GM19438 (cell line): ENCODE results near the gene ZNF445.
"Not testable (repeated sequence)": the region's sequence is repeated elsewhere in the genome, so short reads cannot be mapped to it uniquely, and the experiment has no call there.

Experiments
- ATAC-seq: cut with Tn5 transposase; IDR thresholded peaks from one replicate; pipeline ENCODE4 v1.9.1; 2021; ENCODE audit warnings: low read depth; ENCODE audit not compliant: unreplicated experiment

Gene ZNF445

DNA sequence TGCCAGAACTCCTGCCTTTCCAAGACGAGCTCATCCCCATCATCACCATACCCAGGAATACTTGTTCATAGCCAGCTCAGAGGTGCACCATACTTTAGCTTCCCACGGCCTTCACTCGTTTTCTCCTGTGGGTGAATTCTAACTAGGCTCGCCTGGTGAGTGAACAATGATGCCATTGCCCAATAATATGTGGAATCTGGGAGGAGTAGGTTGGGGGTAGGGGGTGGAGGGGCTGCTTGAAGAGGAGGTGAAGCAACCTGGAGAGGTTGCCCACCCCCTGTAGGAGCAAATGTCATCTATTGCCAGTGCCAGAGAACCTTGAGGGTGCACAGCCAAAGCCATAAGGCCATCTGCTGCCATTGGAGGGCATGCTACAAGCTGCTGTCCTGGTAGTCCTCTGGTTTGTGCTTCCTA is 592 bp upstream of the ZNF445 start:
- no peak for ATAC-seq

DNA sequence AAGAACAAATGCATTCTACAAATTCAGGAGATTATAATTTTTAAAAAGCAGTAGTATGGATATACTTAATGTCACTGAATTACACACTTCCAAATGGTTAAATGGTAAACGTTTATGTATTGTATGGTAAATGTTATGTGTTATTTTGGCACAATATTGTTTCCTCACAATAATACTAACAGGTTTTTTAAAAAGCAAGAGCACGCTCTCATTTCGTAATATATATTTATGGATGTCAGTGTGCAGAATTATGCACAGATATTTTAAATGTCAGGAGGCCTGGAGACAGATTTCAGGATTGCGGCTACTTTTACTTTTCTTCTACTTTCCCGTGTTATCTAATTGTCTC is 533 bp downstream of the ZNF445 start:
- ATAC-seq = no peak

DNA sequence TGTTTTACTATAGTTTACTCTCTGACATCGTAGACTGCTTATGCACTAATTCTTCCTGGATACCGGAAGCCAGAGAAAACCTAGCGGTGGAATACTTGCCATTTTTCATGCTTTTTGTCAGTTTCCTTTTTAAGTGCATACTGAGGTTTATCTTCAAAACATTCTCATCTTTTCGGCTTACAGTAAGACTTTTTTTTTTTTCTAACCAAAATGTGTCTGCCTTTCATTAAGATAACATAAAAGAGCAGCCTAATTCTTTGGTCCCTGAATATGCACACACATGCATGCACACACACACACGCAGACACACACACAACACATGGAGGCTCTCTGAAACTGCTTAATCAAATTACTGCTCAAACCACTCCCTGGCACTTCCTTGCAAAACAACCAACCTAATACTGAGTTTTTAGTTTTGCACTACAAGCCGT is 1.3 kb downstream of the ZNF445 start:
- ATAC-seq = no peak

DNA sequence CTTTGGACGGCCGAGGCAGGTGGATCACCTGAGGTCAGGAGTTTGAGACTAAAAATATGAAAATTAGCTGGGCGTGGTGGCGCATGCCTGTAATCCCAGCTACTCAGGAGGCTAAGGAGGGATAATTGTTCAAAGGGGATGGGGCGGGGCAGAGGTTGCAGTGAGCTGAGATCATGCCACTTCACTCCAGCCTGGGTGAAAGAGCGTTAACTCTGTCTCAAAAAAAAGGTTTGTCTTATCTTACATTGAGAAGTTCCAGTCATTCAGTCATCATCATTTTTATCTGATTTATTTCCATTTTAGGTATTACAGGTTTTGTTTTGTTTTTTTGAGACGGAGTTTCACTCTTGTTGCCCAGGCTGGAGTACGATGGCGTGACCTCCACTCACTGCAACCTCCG is 2.6 kb downstream of the ZNF445 start:
- not testable (repeated sequence) for ATAC-seq

DNA sequence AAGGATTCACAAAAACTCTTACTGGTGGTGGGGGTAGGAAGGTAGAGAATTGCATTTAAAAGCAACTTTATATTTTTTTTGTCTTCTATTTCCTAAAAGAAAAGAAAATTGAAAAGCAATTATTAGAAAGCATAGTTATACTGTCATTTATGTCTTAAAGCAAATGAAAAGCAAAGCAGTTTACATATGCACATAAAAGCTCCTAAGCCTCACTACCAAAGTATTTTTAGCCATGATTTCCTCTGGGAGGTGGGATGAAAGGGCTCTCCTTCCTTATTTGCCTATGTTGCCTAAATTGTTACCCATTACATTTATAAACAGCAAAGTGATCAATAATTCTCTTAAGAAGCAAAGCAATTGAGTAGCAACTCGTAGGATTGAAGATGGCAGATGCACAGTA is 7.0 kb downstream of the ZNF445 start:
- no peak for ATAC-seq

DNA sequence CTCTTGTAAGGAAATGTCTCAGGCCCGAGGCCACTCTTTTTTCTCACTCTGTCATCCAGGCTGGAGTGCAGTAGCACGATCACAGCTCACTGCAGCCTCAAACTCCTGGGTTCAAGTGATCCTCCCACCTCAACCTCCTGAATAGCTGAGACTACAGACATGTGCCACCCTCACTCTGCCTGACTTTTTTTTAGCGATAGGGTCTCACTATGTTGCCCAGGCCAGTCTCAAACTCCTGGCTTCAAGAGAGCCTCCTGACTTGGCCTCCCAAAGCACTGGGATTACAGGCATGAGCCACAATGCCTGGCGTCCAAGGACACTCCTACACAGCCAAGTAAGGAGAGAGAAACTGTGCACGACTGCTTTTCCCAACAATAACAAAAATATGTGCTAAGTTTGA is 7.6 kb downstream of the ZNF445 start:
- ATAC-seq = no peak

DNA sequence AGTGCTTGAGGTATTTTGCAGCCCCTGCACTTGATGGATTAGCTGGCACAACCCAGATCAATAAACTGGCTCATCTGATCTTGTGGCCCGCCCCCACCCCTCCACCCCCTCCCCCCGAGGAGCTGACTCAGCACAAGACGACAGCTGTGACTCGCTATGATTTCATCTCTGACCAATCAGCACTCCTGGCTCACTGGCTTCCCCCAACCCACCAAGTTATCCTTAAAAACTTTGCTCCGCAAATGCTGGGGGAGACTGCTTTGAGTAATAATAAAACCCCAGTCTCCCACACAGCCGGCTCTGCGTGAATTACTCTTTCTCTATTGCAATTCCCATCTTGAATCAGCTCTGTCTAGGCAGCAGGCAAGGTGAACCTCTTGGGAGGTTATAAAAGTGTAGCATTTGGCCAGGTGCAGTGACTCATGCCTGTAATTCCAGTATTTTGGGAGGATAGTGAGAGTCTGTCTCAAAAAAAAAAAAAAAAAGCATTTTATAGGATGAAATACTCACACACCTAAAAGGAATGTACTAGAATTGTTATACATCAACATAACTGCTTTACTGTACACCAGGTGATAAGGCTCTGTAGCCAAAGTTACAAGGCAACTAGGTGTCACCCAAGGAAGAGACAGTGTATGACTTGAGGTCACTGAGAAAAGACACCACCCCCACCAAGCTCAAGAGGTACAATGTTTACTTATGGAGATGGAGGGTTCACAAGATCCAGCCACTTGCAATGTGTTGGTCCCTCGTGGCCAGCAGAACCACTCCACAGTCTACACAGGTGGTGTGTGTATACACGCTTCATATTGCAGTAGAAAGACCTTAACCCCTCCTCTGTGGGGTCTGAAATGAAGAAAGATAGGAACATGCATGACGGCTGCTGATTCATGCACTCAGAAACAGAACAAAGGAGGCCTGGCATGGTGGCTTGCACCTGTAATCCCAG is 8.6 kb downstream of the ZNF445 start:
- no peak for ATAC-seq

DNA sequence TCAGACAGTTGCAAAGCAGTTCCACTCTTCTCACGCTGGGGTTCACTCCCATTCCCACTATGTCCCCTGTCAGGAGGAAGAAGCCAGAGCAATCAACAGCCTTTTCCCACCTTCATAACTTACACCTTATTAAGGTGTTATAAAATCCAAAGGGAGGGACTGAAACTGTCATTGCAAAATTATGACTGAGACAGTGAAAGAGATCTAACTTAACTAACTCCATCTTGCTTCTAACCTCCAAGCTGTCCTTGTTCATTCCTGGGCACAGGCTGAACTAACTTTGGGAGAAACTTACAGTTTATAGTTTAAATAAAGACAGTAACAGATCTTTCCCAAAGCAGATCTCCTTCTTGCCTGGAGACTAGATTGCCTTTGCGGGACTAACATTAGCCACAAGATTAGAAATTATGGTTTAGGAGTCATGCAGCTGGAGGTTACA is 9.4 kb downstream of the ZNF445 start:
- not testable (repeated sequence) for ATAC-seq

DNA sequence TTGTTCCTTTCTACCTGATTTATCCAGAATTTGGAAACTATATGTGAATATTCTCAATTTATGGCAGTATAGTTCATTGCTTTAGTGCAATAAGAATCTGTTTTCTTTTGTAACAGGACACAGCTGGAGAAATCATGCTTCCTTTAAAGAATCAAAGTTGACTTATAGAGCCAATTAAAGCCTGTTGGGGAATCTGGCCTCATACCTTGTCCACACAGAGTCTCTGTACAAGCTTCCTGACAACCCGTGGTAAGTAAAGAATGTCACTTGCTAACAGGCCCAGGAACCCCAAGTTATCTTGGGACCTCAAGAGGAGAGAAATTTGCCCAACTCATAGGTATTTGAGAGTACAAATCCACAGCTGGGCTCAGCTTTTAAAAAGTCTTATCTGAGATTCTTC is 10.2 kb downstream of the ZNF445 start:
- no peak for ATAC-seq

DNA sequence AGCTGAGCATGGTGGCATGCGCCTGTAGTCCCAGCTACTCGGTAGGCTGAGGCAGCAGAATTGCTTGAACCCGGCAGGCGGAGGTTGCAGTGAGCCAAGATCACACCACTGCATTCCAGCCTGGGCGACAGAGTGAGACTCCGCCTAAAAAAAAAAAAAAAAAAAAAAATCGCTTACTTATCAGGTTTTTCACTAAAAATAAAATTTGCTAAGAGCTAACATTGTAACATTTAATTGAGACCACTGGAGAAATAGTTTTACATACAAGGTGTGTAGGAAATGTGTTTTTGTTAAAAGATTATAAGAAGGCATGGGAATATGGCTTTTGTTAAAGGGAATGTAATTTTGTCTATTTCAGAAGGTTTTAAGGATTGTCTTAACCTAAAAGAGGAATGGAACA is 12.6 kb downstream of the ZNF445 start:
- not testable (repeated sequence) for ATAC-seq

DNA sequence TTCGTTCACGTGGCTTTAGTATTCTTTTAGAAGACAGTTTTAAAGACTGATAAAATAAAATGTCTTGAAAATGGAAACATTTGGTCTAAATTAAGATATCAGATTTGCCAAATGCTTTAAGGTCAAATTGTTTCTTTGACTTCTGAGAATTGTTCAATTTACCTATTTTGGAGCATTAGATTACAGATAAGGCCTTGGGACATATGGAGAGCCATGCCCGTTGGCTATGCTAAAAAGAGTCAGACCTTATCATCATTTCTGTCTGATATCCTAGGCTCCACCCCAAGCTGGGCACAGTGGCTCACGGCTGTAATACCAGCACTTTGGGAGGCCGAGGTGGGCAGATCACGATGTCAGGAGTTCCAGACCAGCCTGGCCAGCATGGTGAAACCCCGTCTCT is 13.0 kb downstream of the ZNF445 start:
- no peak for ATAC-seq

DNA sequence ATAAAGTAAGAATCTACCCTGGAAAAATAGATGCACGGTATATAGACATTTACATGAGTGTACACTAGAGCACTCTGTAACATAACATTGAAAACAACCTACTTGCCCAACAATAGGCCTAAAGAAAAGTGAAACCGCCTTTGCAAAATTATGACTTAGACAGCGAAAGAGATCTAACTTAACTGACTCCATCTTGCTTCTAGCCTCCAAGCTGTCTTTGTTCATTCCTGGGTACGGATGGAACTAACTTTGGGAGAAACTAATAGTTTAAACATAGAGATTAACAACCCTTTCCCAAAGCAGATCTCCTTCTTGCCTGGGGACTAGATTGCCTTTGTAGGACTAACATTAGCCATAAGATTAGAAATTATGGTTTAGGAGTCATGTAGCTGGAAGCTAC is 17.4 kb downstream of the ZNF445 start:
- ATAC-seq = not testable (repeated sequence)

DNA sequence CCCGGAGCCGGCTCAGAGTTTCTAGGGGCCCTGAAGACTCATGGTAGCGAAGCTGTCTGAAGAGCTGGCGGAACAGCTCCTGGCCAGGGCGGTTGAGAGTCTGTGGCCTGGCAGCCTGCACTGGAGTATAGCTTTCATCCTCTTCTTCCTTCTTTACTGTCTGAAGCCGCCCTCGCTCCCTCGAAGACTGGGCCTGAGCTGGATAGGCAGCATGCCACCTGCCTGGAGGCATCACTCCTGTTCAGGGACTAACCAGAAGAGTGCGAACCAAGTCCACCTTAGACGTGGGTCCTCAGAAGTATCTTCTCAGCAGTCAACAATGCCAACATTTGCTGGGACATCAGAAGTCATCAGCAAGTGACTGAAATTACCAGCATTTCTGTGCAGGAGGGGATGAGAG is 22.2 kb downstream of the ZNF445 start:
- no peak for ATAC-seq

DNA sequence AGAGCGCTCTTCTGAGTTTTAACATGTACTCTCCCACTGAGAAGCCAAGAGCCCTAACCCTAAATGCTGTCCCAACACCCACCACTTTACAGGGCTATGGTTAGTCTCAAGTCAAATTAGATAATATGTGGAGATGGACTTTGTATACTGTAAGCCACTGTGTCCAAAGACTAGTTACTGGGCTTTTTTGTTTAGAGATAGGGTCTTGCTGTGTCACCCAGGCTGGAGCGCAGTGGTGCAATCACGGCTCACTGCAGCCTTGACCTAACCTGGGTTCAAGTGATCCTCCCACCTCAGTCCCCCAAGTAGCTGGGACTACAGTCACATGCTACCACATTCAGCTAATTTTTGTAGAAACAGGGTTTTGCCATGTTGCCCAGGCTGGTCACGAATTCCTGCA is 23.2 kb downstream of the ZNF445 start:
- ATAC-seq = no peak

DNA sequence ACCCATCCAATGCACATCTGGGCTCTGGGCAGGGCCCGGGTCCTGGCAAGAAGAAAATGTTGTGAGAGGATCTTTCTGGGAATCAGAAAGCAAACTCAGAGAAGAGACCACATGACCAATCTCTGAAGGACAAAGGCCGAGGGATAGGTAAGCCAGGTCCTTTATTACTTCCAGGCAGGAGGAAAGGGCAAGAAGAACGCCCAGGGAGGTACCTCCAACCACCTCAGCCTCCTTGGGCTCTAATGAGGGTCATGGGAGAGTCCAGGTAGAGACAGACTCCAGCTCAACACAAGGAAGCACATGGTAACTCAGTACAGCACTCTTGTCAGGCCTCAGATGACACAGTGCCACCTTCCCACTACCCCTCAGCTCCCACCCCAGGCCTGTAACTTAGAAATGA is 26.0 kb downstream of the ZNF445 start:
- no peak for ATAC-seq

DNA sequence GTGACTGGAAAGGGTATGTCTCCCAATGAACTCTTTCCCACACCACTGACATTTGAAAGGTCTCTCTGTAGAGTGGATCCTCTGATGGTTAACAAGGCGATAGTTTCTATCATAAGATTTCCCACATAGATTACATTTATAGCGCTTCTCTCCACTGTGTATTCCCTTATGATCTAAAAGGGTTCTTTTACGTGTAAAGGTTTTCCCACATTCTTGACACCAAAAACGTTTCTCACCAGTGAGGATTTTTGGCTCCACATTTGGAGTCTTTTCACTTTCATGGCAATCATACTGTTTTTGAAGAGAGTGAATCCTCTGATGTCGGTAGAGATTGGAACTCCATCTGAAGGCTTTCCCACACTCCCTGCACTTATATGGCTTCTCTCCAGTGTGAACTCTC is 30.5 kb downstream of the ZNF445 start:
- no peak for ATAC-seq

DNA sequence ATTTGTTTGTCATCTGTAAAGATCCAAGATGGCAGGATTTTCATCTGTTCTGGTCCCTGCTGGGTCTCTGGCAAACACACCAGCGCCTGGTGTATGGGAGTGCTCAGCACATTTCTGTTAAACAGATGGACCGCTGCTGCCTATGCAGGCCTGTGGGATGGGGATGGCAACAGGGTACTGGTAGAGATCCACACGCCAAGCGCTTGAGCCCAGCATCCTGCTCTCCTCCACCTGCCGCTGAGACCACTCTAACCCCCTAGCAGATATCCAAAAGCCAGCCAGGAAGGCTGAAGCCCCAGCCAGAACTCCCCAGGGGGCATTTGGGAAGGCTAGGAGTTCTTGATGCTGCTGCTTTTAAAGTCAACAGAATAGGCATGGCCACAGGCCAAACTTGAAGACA is 31.7 kb downstream of the ZNF445 start:
- ATAC-seq = no peak

DNA sequence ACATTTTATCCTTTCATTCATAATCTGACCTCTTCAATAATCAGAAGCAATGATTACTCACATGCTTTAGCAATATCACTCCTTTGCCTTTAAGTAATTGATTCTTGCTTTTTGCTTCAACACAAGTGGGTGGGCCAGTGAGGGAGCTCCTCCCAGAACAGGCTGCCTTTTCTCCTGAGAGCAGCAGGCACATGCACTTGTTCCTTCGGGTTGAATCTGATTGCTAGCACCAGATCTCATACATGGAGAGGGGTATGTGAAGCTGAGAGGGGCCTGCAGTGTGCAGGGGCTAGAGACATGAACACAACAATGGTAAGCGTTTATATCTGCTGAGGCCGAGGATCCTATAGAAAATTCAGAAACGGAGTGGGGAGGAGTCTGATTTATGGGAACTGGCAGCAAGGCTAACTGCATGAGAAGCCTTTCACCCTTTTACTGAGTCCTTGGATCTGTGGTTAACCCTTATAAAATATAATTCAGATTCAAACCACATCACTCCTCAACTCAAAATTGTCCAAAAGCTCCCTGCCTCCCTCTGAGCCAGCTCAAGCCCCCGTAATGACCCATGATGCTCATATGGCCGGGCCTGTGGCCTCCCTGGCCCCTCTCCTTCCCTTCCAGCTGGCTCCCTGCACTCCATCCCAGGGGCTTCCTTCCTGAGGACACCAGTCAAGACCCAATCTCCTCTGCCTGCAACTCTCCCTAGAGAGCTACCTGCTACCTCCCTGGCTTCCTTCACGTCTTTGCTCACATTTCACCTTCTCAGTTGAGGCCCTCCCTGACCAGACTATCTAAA is 32.4 kb downstream of the ZNF445 start:
- ATAC-seq = no peak

DNA sequence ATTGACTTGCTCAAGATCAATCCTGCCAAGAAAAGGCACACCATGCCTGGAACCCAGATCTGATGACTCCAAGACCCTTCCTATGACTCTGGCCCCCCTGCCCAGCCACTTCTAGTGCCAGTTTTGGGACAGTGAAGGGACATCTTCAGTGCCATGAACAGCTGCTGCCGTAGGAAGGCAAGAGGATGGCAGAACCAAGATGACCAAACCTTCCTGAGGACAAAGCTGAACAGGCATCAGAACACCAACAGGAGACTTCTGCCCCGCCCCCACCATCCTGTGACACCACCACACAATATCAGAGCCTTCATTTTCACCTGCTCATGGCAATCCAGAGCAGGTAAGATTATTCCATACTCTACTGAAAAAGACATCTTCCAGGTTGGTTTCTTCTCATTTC is 33.0 kb downstream of the ZNF445 start:
- no peak for ATAC-seq

DNA sequence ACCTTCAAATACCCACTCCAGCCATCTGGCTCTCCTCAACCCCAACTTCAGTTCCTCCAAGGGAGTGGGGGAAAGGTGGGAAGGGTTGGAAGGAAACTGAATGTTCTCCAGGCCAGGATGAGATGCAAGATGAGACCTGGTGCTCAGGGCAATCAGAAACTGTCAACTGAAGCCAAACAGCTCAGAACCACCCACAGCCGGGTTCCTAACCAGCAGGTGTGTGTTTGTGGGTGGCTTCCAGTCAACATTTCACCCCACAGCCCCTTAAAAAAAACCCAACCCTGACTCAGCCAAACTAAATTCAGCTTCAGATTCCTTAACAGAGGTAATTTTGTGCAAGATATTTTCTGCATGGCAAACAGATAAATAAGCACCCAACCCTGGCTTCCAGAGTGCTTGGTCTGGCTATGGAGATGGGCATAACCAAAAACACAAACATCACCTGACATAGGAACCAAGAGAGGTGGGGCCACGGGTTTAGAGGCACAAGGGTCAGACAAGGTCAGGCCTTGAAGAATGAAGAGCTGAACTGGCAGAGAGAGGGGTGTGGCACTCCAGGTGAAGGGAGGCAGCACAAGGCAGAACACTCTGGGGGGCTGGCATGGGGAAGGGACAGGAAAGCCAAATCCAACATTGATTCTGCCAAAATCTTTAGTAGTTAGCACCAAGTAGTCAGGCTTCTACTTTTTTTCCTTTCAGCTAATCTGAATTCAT is 34.7 kb downstream of the ZNF445 start:
- ATAC-seq = no peak
